GM18867 (cell line): ENCODE measurements around the gene GLI2.

ENCODE experiments used
- ATAC-seq: cut with Tn5 transposase; IDR thresholded peaks from one replicate; pipeline ENCODE4 v1.9.1; 2021; ENCODE audit warnings: mild to moderate bottlenecking, moderate library complexity; ENCODE audit not compliant: unreplicated experiment

The GLI2 gene

GRCh38 chr2:120711694-120712093, 24.0 kb upstream of the GLI2 start:
- ATAC-seq = no peak

- ATAC-seq = no peak
Measured at GRCh38 chr2:120712180-120712681, 23.4 kb upstream of the GLI2 start.

GRCh38 chr2:120715353-120715752, 20.3 kb upstream of the GLI2 start:
- ATAC-seq = no peak

GRCh38 chr2:120715941-120716340, 19.7 kb upstream of the GLI2 start:
- ATAC-seq = no peak

GRCh38 chr2:120716641-120717585, 18.8 kb upstream of the GLI2 start:
- no peak for ATAC-seq

- no peak for ATAC-seq
Measured at GRCh38 chr2:120719491-120719890, 16.2 kb upstream of the GLI2 start.

GRCh38 chr2:120720231-120720630, 15.4 kb upstream of the GLI2 start:
- no peak for ATAC-seq

GRCh38 chr2:120720746-120721375, 14.8 kb upstream of the GLI2 start:
- no peak for ATAC-seq

GRCh38 chr2:120722246-120722567, 13.5 kb upstream of the GLI2 start:
- ATAC-seq = no peak

GRCh38 chr2:120722568-120723421, 12.9 kb upstream of the GLI2 start:
- ATAC-seq = no peak

- no peak for ATAC-seq
Measured at GRCh38 chr2:120726245-120726644, 9.4 kb upstream of the GLI2 start.

GRCh38 chr2:120729406-120730399, 6.0 kb upstream of the GLI2 start:
- no peak for ATAC-seq

GRCh38 chr2:120731175-120731574, 4.5 kb upstream of the GLI2 start:
- no peak for ATAC-seq

GRCh38 chr2:120732506-120733237, 3.0 kb upstream of the GLI2 start:
- no peak for ATAC-seq

GRCh38 chr2:120733238-120733932, 2.3 kb upstream of the GLI2 start:
- ATAC-seq = no peak

GRCh38 chr2:120734930-120735651, 577 bp upstream of the GLI2 start:
- no peak for ATAC-seq

GRCh38 chr2:120736202-120736623, 545 bp downstream of the GLI2 start:
- ATAC-seq = no peak
